Measurements from ENCODE around the gene ICOSLG. TPM values are rescaled to one million over a fixed set of nuclear protein-coding genes. Genes with fewer than 3 reads are reported as not detected.
"Not testable (repeated sequence)": the region's sequence is repeated elsewhere in the genome, so short reads cannot be mapped to it uniquely, and the experiment has no call there.

Gene ICOSLG
- total RNA-seq (2014; rRNA removed; shearing (Covaris generic)) (2.2 and 4.6 TPM in 2 replicates), polyA plus RNA-seq (2016; fragmentation: Nextera tagmentation; extraction: Ambion mirVana) (1.3 and 1.6 TPM in 2 replicates)
- long read RNA-seq, partial matches to known transcripts = 0 of 3 reads
- long read RNA-seq, other reads (novel, unspliced or antisense) = 3 of 3 reads

GRCh38 chr21:44240842-44241241, at the start of gene ICOSLG:
TSS of gene ICOSLG (minus strand) at chr21:44240943. CDS start at chr21:44240817, 126 bp downstream.
- peak; percentile 59 for ATAC-seq

DNA sequence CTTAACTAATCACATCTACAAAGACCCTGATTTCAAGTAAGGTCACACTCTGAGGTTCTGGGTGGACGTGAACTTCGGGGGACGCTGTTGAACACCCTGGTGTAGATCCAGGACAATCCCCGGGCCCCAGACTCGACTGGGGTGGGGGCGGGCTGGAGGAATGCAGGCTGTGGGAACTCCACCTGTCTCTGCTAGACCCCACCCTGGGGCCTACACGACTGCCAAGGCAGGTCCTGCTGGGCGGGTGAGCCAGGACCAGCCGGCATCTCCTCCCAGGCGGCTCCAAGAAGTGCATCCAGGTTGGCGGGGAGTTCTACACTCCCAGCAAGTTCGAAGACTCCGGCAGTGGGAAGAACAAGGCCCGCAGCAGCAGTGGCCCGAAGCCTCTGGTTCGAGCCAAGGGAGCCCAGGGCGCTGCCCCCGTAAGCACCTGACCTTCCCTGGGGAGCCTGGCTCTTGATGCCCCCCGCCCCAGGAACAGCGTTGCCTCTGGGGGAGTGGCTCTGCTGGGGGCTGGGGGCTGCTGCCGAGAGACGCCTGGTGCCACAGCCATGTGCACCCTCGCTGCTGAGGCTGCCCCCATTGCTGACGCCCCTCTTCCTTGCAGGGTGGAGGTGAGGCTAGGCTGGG, 48.8 kb upstream of the ICOSLG start:
- no peaks in the 10 kb centered on the region for H4K20me1 ChIP-seq (replicated peaks; ENCODE audit: insufficient read depth)
- no peak overlapping the region for H3K27ac Mint-ChIP-seq
- DNase-seq (ENCODE audit: low spot score) (no peak), ATAC-seq (no peak)
- no peaks in the 10 kb centered on the region for H3K9me3 Mint-ChIP-seq
- H3K27ac ChIP-seq (ENCODE audit: low read depth) = no peak overlapping the region
- peaks cover 5% of the 10 kb centered on the region for H3K27me3 Mint-ChIP-seq (ENCODE audit: insufficient read depth, low read depth, poor library complexity)
- no peak overlapping the region for H3K4me3 ChIP-seq
- H3F3A ChIP-seq (replicated peaks; ENCODE audit: low read depth) = no peaks in the 10 kb centered on the region
- no peaks in the 10 kb centered on the region for H3K36me3 Mint-ChIP-seq (ENCODE audit: low read depth)
- H3K4me2 ChIP-seq = no peak overlapping the region
- no peaks in the 10 kb centered on the region for H3K4me1 ChIP-seq (ENCODE audit: insufficient read depth)
- no peaks in the 10 kb centered on the region for H3K9me2 ChIP-seq (ENCODE audit: insufficient read depth)
- H3K79me2 ChIP-seq (replicated peaks; ENCODE audit: insufficient read depth) = no peaks in the 10 kb centered on the region
- H3K4me3 Mint-ChIP-seq = no peak overlapping the region
- peaks cover 11% of the 10 kb centered on the region; the same call in 1 of the 2 replicates for H3K27me3 ChIP-seq (ENCODE audit: insufficient read depth)
- no peaks in the 10 kb centered on the region for H3K36me3 ChIP-seq (ENCODE audit: insufficient read depth)
- H3K4me1 Mint-ChIP-seq = no peaks in the 10 kb centered on the region
- no peak overlapping the region for H2AFZ ChIP-seq
- no peak for TF ChIP-seq CREB1 (CRISPR knock-in tag; IDR thresholded peaks at IDR 0.05; ENCODE audit: low read depth)
- no peak for TF ChIP-seq EZH2 (IDR thresholded peaks at IDR 0.05; ENCODE audit: low read depth, unreplicated experiment)
- no peak for TF ChIP-seq REST (IDR thresholded peaks at IDR 0.05; ENCODE audit: unreplicated experiment)
- TF ChIP-seq ZNF462 (CRISPR knock-in tag; IDR thresholded peaks at IDR 0.05) = no peak
- no peak for TF ChIP-seq EZH2phosphoT487 (IDR thresholded peaks at IDR 0.05; ENCODE audit: unreplicated experiment)
- TF ChIP-seq NANOG (IDR thresholded peaks at IDR 0.05; ENCODE audit: borderline replicate concordance) = no peak
- TF ChIP-seq ZNF331 (CRISPR knock-in tag; IDR thresholded peaks at IDR 0.05; ENCODE audit: low read depth) = no peak
- no peak for TF ChIP-seq ZNF114 (CRISPR knock-in tag; IDR thresholded peaks at IDR 0.05)
- no peak for TF ChIP-seq ETS1 (IDR thresholded peaks at IDR 0.05)

More at GRCh38 chr21:44240842-44241241, at the start of gene ICOSLG:
- H3K4me3 Mint-ChIP-seq; H3K9me2 ChIP-seq (ENCODE audit: insufficient read depth); H3K27me3 Mint-ChIP-seq (ENCODE audit: insufficient read depth, low read depth, poor library complexity); H3F3A ChIP-seq (replicated peaks; ENCODE audit: low read depth); H3K4me1 Mint-ChIP-seq; H2AFZ ChIP-seq; H3K9me3 Mint-ChIP-seq; H4K20me1 ChIP-seq (replicated peaks; ENCODE audit: insufficient read depth); DNase-seq (ENCODE audit: low spot score); H3K27ac Mint-ChIP-seq; H3K4me2 ChIP-seq; H3K4me3 ChIP-seq; H3K4me1 ChIP-seq (ENCODE audit: insufficient read depth); H3K27me3 ChIP-seq (ENCODE audit: insufficient read depth); H3K36me3 Mint-ChIP-seq (ENCODE audit: low read depth); H3K79me2 ChIP-seq (replicated peaks; ENCODE audit: insufficient read depth); H3K27ac ChIP-seq (ENCODE audit: low read depth); H3K36me3 ChIP-seq (ENCODE audit: insufficient read depth): not testable (repeated sequence)

Measured in GM23338 (cell line).